ENCODE results near the gene PPP1R12C. TPM values are rescaled to one million over a fixed set of nuclear protein-coding genes. Genes with fewer than 3 reads are reported as not detected.

Gene PPP1R12C
- total RNA-seq, 1 donor from 2014 or later = 48.4 TPM

DNA sequence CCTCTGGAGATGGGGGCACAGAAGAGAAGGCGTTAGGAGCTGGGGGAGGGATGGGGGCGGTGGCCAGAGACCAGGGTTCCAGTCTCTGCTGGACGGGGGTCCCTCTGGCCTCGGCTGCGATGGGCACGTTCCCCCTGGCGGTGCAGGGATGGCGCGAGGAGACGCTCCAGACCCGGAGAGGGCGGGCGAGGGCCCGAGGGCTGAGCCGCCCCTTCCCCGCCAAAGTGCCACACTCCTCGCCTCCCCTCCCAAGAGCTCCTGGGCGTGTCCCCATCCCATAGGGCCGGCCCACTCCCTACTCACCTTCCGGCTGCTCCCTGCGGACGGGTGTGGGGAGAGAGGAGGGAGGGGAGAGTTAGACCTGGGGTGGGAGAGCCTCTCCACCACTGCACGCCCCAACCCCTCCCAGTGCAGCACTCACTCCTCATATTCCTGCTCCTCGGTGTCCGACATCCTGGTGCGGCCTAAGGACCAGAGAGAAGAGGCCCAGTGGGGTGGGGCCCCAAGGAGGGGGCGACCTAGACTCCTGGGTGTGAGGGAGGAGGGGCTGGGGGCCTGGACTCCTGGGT is 29.4 kb upstream of the PPP1R12C start:
- DNase-seq = peak; percentile 53

DNA sequence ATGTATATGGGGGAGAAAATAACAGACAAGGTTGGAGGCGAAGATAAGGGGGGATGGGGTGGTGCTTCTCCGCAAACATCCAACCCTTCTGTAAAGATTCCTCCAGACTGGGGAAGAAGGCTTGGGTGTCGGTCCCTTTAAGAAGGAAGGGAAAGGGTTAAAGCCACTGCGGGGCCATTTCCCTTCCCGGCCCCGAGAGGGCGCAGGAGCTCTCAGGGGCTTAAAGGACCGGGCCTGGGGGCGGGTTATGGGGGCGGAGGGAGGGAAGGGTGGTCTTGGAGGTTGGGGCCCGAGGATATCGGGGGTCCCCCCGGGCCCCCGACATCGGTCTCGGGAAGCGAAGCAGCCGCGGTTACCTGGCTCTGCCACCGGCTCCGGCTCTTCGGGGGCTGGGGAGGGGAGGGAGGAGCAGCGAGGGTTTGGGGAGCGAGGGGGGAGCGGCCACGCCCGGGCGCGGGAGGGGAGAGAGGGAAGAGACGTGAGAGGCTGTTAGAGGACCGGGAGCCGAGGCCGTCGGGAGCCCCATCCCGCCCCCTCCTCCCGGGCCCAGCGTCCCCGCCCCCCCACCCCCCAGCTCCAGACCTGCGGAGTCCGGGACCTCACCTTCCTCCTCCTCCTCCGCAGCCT is 28.8 kb upstream of the PPP1R12C start:
- DNase-seq = no peak

DNA sequence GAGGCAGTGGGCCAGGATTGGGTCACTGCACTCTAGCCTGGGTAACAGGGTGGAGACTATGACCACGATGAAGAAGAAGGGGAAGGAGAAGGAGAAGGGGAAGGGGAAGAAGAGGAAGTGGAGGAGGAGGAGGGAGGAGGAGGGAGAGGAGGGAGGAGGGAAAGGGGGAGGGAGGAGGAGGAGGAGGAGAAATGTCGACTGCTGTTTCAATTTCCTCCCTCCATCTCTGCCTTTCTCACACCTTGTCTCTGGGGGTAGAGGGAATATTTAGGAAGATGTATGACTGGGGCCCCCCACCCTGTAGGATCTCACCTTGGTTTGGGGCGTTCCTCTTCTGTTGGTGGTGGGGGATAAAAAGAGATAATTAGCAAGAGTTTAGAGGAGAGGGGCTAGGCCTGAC is 27.8 kb upstream of the PPP1R12C start:
- no peak for DNase-seq

GRCh38 chr19:55141696-55142095 is 24.3 kb upstream of the PPP1R12C start:
- no peak for DNase-seq

- DNase-seq = no peak
These were observed 20.5 kb upstream of the PPP1R12C start for GRCh38 chr19:55137915-55138314.

- no peak for DNase-seq
These were observed 19.1 kb upstream of the PPP1R12C start for GRCh38 chr19:55136399-55137102.

GRCh38 chr19:55134736-55135135 is 17.3 kb upstream of the PPP1R12C start:
- no peak for DNase-seq

DNA sequence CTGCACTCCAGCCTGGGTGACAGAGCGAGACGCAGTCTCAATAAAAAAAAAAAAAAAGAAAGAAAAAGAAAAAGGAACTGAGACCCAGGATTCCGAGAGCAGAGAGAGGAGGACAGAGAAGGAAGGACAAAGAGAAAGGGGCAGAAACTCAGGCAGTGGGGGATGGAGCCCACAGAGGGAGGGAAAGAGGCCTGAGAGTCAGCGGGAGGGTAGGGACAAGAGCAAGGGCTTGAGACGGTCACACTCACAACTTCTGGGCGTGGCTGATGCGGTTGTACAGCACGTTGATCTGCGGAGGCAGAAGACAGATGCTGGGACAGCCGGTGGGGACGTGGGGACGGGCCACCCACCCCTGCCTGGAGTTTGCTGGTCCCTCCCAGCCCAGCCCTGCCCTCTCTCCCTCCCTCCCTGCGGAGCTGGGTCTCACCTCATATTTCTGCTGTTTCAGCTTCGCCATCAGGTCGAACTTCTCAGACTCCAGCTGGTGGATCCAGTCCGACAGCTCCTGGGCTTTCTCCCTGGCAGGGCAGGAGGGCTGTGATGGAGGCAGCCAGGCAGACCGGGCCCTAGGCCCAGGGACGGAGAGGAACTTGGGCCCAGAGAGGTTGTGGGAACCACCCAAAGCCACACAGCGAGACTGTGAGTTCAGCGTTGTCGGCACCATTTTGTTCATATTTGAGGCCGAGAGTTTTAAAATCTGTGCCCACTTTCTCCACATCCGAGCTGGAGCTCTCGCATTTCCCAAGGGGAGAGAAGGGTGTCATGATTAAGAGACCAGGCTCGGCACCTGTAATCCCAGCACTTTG is 16.4 kb upstream of the PPP1R12C start:
- no peak for DNase-seq

DNA sequence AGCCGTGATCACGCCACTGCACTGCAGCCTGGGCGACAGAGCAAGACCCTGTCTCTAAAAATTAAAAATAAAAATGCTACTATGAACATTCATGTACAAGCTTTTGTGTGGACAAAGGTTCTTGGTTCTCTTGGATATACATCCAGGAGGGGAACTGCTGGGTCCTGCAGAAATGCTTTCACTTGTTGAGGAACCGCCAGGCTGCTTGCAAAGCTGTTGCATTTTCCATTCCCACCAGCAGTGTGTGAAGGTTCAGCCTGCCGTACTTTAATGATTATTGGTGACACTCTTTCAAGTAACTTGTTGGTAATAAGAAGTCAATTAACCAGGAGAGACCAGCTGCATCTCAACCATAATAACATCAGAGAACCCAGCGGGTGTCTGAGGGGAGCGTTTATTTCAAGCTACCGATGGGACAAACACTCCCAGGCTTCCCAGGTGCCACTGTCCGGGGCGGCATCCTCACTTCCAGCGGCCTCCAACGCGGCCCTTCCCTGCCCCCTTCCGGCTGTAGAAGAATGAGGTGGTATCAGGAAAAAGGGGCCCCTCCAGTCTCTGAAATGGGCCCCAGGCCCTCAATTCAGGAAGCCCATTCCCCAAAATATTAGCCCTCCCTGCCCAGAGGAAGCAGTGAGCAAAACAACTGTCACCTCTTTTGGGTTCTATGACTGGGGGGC is 15.2 kb upstream of the PPP1R12C start:
- DNase-seq = no peak

DNA sequence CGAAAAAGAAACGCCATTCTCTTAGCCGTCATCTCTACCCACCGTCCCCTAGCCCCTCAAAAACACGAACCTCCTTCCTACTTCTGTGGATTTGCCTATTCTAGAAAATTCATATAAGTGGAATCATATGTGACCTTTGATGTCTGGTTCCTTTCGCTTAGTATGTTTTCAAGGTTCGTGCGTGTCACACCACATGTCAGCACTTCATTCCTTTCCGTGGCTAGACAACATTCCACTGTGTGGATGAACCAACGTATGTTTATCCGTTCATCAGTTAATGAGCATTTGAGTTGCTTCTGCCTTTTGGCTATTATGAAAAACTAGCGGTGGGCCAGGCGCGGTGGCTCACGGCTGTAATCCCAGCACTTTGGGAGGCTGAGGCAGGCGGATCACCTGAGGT is 14.0 kb upstream of the PPP1R12C start:
- no peak for DNase-seq

DNA sequence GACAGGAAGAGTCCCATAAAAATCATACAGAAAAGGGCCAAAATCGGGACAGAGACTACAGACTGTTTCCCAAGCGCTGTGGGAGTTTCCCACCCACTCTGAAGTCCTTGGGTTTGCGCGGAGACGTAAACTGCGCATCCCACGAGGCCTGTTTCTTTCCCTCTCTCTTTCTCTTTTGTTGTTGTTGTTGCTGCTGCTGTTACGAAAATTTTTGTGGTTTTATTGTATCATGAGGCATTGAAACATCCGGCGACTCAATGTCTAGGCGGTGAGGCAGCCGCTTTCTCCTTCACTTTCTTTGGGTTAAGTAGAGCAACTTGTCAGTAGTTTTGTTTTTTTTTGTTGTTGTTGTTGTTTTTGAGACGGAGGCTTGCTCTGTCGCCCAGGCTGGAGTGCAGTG is 1.6 kb upstream of the PPP1R12C start:
- no peak for DNase-seq

DNA sequence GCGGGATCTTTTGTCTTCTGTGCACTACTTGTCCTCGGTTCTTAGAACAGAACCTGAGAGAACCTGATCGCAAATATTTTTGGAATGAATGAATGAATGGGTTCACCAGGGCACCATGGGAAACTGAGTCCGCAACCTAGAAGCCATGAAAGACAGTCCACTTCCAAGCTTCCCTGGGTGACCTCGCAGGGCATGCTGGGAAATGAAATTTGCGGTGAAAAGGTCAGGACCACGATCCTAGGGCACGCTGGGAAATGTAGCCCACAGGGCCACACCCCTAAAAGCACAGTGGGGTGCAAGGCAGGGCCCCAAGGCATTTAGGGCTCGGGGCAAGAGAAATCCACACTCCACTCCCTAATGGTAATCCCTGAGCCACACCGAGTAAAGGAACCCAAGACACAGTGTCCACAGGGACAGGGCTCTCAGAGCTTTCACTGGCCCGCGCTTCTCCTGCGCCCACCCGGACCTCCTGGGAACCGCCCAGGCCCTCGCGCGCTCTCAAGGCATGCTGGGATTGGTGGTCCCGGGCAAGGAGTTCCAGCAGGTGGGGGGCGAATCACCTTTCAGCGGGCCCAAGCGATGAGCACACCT is 1.1 kb upstream of the PPP1R12C start:
- peak; percentile 70 for DNase-seq

DNA sequence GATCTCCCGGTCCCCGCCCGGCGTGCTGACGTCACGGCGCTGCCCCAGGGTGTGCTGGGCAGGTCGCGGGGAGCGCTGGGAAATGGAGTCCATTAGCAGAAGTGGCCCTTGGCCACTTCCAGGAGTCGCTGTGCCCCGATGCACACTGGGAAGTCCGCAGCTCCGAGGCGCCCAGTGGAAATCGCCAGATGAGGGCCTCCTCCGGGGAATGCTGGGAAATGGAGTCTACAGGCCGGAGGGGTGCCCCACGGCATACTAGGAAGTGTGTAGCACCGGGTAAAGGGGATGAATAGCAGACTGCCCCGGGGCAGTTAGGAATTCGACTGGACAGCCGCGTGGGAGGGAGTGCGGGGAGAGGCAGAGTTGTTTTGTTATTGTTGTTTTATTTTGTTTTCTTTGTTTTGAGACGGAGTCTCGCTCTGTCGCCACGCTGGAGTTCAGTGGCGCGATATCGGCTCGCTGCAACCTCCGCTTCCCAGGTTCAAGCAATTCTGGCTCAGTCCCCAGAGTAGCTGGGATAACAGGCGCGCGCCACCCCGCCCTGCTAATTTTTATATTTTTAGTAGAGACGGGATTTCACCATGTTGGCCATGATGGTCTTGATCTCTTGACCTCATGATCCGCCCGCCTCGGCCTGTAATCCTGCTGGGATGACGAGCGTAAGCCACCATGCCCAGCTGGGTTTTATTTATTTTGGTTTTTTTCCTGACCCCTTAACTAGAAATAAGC is 390 bp upstream of the PPP1R12C start:
- DNase-seq = peak; percentile 100

DNA sequence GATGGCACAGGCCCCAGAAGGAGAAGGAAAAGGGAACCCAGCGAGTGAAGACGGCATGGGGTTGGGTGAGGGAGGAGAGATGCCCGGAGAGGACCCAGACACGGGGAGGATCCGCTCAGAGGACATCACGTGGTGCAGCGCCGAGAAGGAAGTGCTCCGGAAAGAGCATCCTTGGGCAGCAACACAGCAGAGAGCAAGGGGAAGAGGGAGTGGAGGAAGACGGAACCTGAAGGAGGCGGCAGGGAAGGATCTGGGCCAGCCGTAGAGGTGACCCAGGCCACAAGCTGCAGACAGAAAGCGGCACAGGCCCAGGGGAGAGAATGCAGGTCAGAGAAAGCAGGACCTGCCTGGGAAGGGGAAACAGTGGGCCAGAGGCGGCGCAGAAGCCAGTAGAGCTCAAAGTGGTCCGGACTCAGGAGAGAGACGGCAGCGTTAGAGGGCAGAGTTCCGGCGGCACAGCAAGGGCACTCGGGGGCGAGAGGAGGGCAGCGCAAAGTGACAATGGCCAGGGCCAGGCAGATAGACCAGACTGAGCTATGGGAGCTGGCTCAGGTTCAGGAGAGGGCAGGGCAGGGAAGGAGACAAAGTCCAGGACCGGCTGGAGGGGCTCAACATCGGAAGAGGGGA is 1.1 kb downstream of the PPP1R12C start:
- peak; percentile 71 for DNase-seq

DNA sequence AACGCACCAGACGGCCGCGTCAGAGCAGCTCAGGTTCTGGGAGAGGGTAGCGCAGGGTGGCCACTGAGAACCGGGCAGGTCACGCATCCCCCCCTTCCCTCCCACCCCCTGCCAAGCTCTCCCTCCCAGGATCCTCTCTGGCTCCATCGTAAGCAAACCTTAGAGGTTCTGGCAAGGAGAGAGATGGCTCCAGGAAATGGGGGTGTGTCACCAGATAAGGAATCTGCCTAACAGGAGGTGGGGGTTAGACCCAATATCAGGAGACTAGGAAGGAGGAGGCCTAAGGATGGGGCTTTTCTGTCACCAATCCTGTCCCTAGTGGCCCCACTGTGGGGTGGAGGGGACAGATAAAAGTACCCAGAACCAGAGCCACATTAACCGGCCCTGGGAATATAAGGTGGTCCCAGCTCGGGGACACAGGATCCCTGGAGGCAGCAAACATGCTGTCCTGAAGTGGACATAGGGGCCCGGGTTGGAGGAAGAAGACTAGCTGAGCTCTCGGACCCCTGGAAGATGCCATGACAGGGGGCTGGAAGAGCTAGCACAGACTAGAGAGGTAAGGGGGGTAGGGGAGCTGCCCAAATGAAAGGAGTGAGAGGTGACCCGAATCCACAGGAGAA is 1.9 kb downstream of the PPP1R12C start:
- no peak for DNase-seq

DNA sequence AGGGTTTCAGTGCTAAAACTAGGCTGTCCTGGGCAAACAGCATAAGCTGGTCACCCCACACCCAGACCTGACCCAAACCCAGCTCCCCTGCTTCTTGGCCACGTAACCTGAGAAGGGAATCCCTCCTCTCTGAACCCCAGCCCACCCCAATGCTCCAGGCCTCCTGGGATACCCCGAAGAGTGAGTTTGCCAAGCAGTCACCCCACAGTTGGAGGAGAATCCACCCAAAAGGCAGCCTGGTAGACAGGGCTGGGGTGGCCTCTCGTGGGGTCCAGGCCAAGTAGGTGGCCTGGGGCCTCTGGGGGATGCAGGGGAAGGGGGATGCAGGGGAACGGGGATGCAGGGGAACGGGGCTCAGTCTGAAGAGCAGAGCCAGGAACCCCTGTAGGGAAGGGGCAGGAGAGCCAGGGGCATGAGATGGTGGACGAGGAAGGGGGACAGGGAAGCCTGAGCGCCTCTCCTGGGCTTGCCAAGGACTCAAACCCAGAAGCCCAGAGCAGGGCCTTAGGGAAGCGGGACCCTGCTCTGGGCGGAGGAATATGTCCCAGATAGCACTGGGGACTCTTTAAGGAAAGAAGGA is 2.8 kb downstream of the PPP1R12C start:
- no peak for DNase-seq

DNA sequence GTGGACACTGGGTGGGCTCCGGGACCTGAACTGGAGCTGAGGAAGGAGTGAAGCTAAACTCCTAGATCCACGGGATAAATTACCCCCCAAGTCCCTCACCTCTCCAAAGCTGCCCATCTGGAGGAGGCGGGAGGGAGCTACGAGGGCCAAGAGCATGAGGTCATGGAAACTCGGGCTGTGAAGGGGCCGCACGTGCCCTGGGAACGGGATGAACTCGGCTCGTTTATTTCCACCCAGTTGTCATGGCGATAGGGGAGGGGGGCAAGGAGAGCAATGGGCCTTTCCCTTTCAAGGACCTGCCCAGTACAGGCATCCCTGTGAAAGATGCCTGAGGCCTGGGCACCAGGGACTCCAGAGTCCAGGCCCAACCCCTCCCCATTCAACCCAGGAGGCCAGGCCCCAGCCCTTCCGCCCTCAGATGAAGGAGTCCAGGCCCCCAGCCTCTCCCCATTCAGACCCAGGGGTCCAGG is 3.8 kb downstream of the PPP1R12C start:
- DNase-seq = peak; percentile 98

GRCh38 chr19:55112777-55113569 is 4.5 kb downstream of the PPP1R12C start:
- peak; percentile 50 for DNase-seq

DNA sequence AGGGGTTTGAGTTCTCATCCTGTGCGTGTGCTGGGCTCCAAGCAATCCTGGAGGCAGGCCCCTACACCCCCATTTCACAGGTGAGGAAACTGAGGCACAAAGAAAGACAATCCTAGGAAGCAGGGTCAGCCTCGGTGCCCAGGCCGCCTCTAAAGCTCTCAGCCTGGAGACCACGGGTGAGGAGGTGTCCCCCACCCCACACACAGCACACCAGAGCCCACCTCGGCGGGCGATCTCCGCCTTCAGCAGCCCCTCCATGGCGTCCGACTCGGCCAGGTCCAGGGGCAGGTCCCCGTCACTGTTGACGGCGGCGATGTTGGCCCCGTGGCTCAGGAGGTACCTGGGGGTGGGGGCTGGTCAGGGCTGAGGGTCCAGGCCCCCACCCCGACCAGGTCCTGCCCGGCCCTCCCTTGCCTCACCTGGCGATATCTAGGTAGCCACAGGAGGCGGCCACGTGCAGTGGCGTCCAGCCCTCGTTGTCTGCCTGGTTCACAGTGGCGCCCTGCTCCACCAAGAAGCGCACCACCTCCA is 5.1 kb downstream of the PPP1R12C start:
- no peak for DNase-seq

Measured in tongue (tissue), 2 donors.